ENCODE data around the gene C11orf52.

DNA sequence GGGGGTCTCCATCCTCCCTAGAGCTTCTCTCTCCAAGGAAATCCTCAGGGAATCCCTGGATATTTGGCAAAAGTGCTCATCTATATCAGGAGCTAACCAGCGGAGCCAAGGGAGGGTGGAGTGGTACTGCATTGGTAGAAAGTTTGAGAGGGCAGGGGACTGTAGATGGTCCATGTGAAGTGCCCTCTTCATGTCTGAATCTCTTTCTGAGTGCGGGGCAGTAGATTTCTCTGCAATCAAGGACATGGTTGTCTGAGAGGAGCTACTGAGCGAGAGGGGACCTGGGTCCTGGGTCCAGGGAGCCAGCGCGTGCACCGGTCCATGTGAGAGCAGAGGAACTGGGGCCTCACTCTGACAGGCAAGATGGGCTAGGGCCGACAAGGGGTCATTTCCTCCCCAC is 19.1 kb downstream of the C11orf52 start:
- TF ChIP-seq, protein P1, sequence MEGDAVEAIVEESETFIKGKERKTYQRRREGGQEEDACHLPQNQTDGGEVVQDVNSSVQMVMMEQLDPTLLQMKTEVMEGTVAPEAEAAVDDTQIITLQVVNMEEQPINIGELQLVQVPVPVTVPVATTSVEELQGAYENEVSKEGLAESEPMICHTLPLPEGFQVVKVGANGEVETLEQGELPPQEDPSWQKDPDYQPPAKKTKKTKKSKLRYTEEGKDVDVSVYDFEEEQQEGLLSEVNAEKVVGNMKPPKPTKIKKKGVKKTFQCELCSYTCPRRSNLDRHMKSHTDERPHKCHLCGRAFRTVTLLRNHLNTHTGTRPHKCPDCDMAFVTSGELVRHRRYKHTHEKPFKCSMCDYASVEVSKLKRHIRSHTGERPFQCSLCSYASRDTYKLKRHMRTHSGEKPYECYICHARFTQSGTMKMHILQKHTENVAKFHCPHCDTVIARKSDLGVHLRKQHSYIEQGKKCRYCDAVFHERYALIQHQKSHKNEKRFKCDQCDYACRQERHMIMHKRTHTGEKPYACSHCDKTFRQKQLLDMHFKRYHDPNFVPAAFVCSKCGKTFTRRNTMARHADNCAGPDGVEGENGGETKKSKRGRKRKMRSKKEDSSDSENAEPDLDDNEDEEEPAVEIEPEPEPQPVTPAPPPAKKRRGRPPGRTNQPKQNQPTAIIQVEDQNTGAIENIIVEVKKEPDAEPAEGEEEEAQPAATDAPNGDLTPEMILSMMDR (conservative IDR thresholded peaks at IDR 0.05) = no peak
- TF ChIP-seq ZFX (IDR thresholded peaks at IDR 0.05) = no peak
